ENCODE results near the gene UGT2B11.
"Not testable (repeated sequence)": the region's sequence is repeated elsewhere in the genome, so short reads cannot be mapped to it uniquely, and the experiment has no call there.

UGT2B11 gene
- total RNA-seq = 0 reads per million in 3 donors

- Histone ChIP-seq H3K9me3 (ENCODE audit: control insufficient read depth, low read length) (no peaks in the 10 kb centered on the region), H3K4me1 (ENCODE audit: control insufficient read depth, insufficient read depth, low read length, poor library complexity, severe bottlenecking) (no peaks in the 10 kb centered on the region), H3K4me3 (ENCODE audit: insufficient read depth, low read depth, low read length, poor library complexity, severe bottlenecking) (no peak within 1 kb of the TSS), H3K27ac (ENCODE audit: insufficient read depth, low read length, poor library complexity, severe bottlenecking) (no peak within 1 kb of the TSS), H3K27me3 (replicated peaks; ENCODE audit: control insufficient read depth, insufficient read depth, low read length, poor library complexity, severe bottlenecking) (no peaks in the 10 kb centered on the region), H3K36me3 (ENCODE audit: control insufficient read depth, insufficient read depth, low read length) (no peaks in the 10 kb centered on the region)
- no peak for DNase-seq
These were observed at the start of gene UGT2B11 for GRCh38 chr4:69214716-69215115. UGT2B11 (minus strand) TSS chr4:69214748; CDS start chr4:69214722, 26 bp downstream.

GRCh38 chr4:69253147-69253772, 38.7 kb upstream of the UGT2B11 start:
- H3K36me3 ChIP-seq (ENCODE audit: control insufficient read depth, insufficient read depth, low read length); H3K4me1 ChIP-seq (ENCODE audit: control insufficient read depth, insufficient read depth, low read length, poor library complexity, severe bottlenecking); H3K4me3 ChIP-seq (ENCODE audit: insufficient read depth, low read depth, low read length, poor library complexity, severe bottlenecking); DNase-seq; H3K27me3 ChIP-seq (replicated peaks; ENCODE audit: control insufficient read depth, insufficient read depth, low read length, poor library complexity, severe bottlenecking); H3K9me3 ChIP-seq (ENCODE audit: control insufficient read depth, low read length); H3K27ac ChIP-seq (ENCODE audit: insufficient read depth, low read length, poor library complexity, severe bottlenecking): not testable (repeated sequence)

- H3K4me3 ChIP-seq (ENCODE audit: insufficient read depth, low read depth, low read length, poor library complexity, severe bottlenecking); H3K4me1 ChIP-seq (ENCODE audit: control insufficient read depth, insufficient read depth, low read length, poor library complexity, severe bottlenecking); H3K36me3 ChIP-seq (ENCODE audit: control insufficient read depth, insufficient read depth, low read length); H3K27me3 ChIP-seq (replicated peaks; ENCODE audit: control insufficient read depth, insufficient read depth, low read length, poor library complexity, severe bottlenecking); H3K27ac ChIP-seq (ENCODE audit: insufficient read depth, low read length, poor library complexity, severe bottlenecking); DNase-seq; H3K9me3 ChIP-seq (ENCODE audit: control insufficient read depth, low read length): not testable (repeated sequence)
These were observed 36.3 kb upstream of the UGT2B11 start for GRCh38 chr4:69250884-69251283.

GRCh38 chr4:69242562-69243240, 28.2 kb upstream of the UGT2B11 start:
- H3K4me1 ChIP-seq (ENCODE audit: control insufficient read depth, insufficient read depth, low read length, poor library complexity, severe bottlenecking); H3K27ac ChIP-seq (ENCODE audit: insufficient read depth, low read length, poor library complexity, severe bottlenecking); H3K4me3 ChIP-seq (ENCODE audit: insufficient read depth, low read depth, low read length, poor library complexity, severe bottlenecking); H3K27me3 ChIP-seq (replicated peaks; ENCODE audit: control insufficient read depth, insufficient read depth, low read length, poor library complexity, severe bottlenecking); DNase-seq; H3K36me3 ChIP-seq (ENCODE audit: control insufficient read depth, insufficient read depth, low read length); H3K9me3 ChIP-seq (ENCODE audit: control insufficient read depth, low read length): not testable (repeated sequence)

GRCh38 chr4:69241746-69242145, 27.2 kb upstream of the UGT2B11 start:
- DNase-seq; H3K27ac ChIP-seq (ENCODE audit: insufficient read depth, low read length, poor library complexity, severe bottlenecking); H3K36me3 ChIP-seq (ENCODE audit: control insufficient read depth, insufficient read depth, low read length); H3K4me1 ChIP-seq (ENCODE audit: control insufficient read depth, insufficient read depth, low read length, poor library complexity, severe bottlenecking); H3K4me3 ChIP-seq (ENCODE audit: insufficient read depth, low read depth, low read length, poor library complexity, severe bottlenecking); H3K27me3 ChIP-seq (replicated peaks; ENCODE audit: control insufficient read depth, insufficient read depth, low read length, poor library complexity, severe bottlenecking); H3K9me3 ChIP-seq (ENCODE audit: control insufficient read depth, low read length): not testable (repeated sequence)

DNA sequence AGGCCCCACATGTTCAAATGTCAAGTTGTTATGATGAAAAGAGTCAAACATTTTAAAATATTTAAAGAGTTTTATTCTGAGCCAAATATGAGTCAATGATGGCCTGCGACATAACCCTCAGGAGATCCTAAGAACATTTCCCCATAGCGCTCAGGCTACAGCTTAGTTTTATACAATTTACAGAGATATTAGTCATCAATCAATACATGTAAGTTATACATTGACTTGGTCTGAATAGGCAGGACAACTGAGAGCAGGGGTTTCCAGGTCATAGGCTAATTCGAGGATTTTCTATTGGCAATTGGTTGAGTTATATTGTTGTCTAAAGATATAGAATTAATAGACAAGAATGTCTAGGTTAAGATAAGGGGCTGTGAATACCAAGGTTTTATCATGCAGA, 26.2 kb upstream of the UGT2B11 start:
- H3K4me3 ChIP-seq (ENCODE audit: insufficient read depth, low read depth, low read length, poor library complexity, severe bottlenecking); H3K27ac ChIP-seq (ENCODE audit: insufficient read depth, low read length, poor library complexity, severe bottlenecking); H3K9me3 ChIP-seq (ENCODE audit: control insufficient read depth, low read length); H3K36me3 ChIP-seq (ENCODE audit: control insufficient read depth, insufficient read depth, low read length); H3K4me1 ChIP-seq (ENCODE audit: control insufficient read depth, insufficient read depth, low read length, poor library complexity, severe bottlenecking); H3K27me3 ChIP-seq (replicated peaks; ENCODE audit: control insufficient read depth, insufficient read depth, low read length, poor library complexity, severe bottlenecking); DNase-seq: not testable (repeated sequence)

- Histone ChIP-seq H3K27ac (ENCODE audit: insufficient read depth, low read length, poor library complexity, severe bottlenecking) (no peak overlapping the region), H3K36me3 (ENCODE audit: control insufficient read depth, insufficient read depth, low read length) (no peaks in the 10 kb centered on the region), H3K27me3 (replicated peaks; ENCODE audit: control insufficient read depth, insufficient read depth, low read length, poor library complexity, severe bottlenecking) (no peaks in the 10 kb centered on the region), H3K4me1 (ENCODE audit: control insufficient read depth, insufficient read depth, low read length, poor library complexity, severe bottlenecking) (no peaks in the 10 kb centered on the region), H3K9me3 (ENCODE audit: control insufficient read depth, low read length) (no peaks in the 10 kb centered on the region), H3K4me3 (ENCODE audit: insufficient read depth, low read depth, low read length, poor library complexity, severe bottlenecking) (no peak overlapping the region)
- no peak for DNase-seq
These were observed 25.1 kb upstream of the UGT2B11 start for GRCh38 chr4:69239557-69240168.

DNA sequence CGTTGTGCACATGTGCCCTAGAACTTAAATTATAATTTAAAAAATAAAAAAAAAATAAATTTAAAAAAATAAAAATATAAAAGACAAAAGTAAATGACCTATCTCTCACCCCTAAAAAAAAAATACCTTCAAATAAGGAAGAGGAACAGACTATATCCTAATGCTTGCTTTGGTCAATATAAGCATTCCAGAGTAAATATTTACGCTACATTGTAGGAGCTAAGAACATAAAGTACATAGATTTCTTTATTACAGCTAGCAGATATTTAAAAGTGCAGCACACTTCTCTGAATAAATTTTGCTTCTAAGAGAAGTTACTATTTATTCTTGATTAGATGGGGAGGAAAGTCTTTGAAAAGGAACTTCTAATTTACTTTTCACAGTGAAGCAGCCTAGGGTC, 24.5 kb upstream of the UGT2B11 start:
- DNase-seq = no peak
- Histone ChIP-seq H3K36me3 (ENCODE audit: control insufficient read depth, insufficient read depth, low read length) (no peaks in the 10 kb centered on the region), H3K9me3 (ENCODE audit: control insufficient read depth, low read length) (no peaks in the 10 kb centered on the region), H3K27me3 (replicated peaks; ENCODE audit: control insufficient read depth, insufficient read depth, low read length, poor library complexity, severe bottlenecking) (no peaks in the 10 kb centered on the region), H3K4me3 (ENCODE audit: insufficient read depth, low read depth, low read length, poor library complexity, severe bottlenecking) (no peak overlapping the region), H3K27ac (ENCODE audit: insufficient read depth, low read length, poor library complexity, severe bottlenecking) (no peak overlapping the region), H3K4me1 (ENCODE audit: control insufficient read depth, insufficient read depth, low read length, poor library complexity, severe bottlenecking) (no peaks in the 10 kb centered on the region)

GRCh38 chr4:69224891-69225290, 10.3 kb upstream of the UGT2B11 start:
- H3K27me3 ChIP-seq (replicated peaks; ENCODE audit: control insufficient read depth, insufficient read depth, low read length, poor library complexity, severe bottlenecking) = no peaks in the 10 kb centered on the region
- H3K4me3 ChIP-seq (ENCODE audit: insufficient read depth, low read depth, low read length, poor library complexity, severe bottlenecking) = no peak overlapping the region
- no peak overlapping the region for H3K27ac ChIP-seq (ENCODE audit: insufficient read depth, low read length, poor library complexity, severe bottlenecking)
- no peak for DNase-seq
- H3K36me3 ChIP-seq (ENCODE audit: control insufficient read depth, insufficient read depth, low read length) = no peaks in the 10 kb centered on the region
- H3K4me1 ChIP-seq (ENCODE audit: control insufficient read depth, insufficient read depth, low read length, poor library complexity, severe bottlenecking) = no peaks in the 10 kb centered on the region
- no peaks in the 10 kb centered on the region for H3K9me3 ChIP-seq (ENCODE audit: control insufficient read depth, low read length)

DNA sequence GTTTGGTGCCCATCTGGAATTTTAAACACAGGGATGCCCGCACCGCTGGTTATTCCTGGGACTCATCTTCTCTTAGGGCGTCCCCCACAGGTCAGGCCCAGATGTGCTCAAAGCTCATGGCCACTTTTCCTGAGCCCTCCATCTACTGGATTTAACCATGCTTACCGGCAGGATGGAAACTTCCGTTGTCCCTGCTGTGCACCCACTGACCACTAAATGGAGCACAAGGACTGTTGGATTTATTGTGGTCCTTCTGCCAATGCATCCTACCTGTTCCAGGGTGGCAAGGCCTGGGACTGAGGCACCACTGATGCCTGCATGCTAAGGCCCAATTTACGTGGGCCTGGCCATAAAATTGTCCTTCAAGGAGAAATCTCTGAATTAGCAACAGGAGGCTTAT, 8.7 kb upstream of the UGT2B11 start:
- not testable (repeated sequence) for H3K4me3 ChIP-seq (ENCODE audit: insufficient read depth, low read depth, low read length, poor library complexity, severe bottlenecking); H3K27ac ChIP-seq (ENCODE audit: insufficient read depth, low read length, poor library complexity, severe bottlenecking); DNase-seq; H3K27me3 ChIP-seq (replicated peaks; ENCODE audit: control insufficient read depth, insufficient read depth, low read length, poor library complexity, severe bottlenecking); H3K36me3 ChIP-seq (ENCODE audit: control insufficient read depth, insufficient read depth, low read length); H3K4me1 ChIP-seq (ENCODE audit: control insufficient read depth, insufficient read depth, low read length, poor library complexity, severe bottlenecking); H3K9me3 ChIP-seq (ENCODE audit: control insufficient read depth, low read length)
